ENCODE measurements around the gene ZNF385B.
"Not testable (repeated sequence)": the region's sequence is repeated elsewhere in the genome, so short reads cannot be mapped to it uniquely, and the experiment has no call there.

The ZNF385B gene

GRCh38 chr2:179470992-179471391 is 390.4 kb downstream of the ZNF385B start:
- Mint-ChIP-seq H3K4me3 (no peak overlapping the region), H3K9me3 (no peaks in the 10 kb centered on the region), H3K27me3 (ENCODE audit: low read depth) (peaks cover 4% of the 10 kb centered on the region), H3K4me1 (no peaks in the 10 kb centered on the region), H3K27ac (no peak overlapping the region), H3K36me3 (ENCODE audit: low read depth) (no peaks in the 10 kb centered on the region)
- TF ChIP-seq CTCF (IDR thresholded peaks at IDR 0.05; ENCODE audit: unreplicated experiment in 3 of 3): no peak

GRCh38 chr2:179470089-179470488 is 391.3 kb downstream of the ZNF385B start:
- Mint-ChIP-seq H3K27ac (no peak overlapping the region), H3K9me3 (peaks cover 5% of the 10 kb centered on the region), H3K36me3 (ENCODE audit: low read depth) (peaks cover 5% of the 10 kb centered on the region), H3K27me3 (ENCODE audit: low read depth) (peaks cover 4% of the 10 kb centered on the region), H3K4me1 (no peaks in the 10 kb centered on the region), H3K4me3 (no peak overlapping the region)
- no peak for TF ChIP-seq CTCF (IDR thresholded peaks at IDR 0.05; ENCODE audit: unreplicated experiment in 3 of 3)

- TF ChIP-seq CTCF (IDR thresholded peaks at IDR 0.05; ENCODE audit: unreplicated experiment in 3 of 3): no peak
- H3K4me3 Mint-ChIP-seq: no peak overlapping the region
- peaks cover 4% of the 10 kb centered on the region for H3K27me3 Mint-ChIP-seq (ENCODE audit: low read depth)
- H3K36me3 Mint-ChIP-seq (ENCODE audit: low read depth): peaks cover 11% of the 10 kb centered on the region
- H3K4me1 Mint-ChIP-seq: no peaks in the 10 kb centered on the region
- H3K9me3 Mint-ChIP-seq: peaks cover 16% of the 10 kb centered on the region
- no peak overlapping the region for H3K27ac Mint-ChIP-seq
Observed at GRCh38 chr2:179467960-179468359, 393.5 kb downstream of the ZNF385B start.

- TF ChIP-seq CTCF (IDR thresholded peaks at IDR 0.05; ENCODE audit: unreplicated experiment in 3 of 3): no peak
- peaks cover 11% of the 10 kb centered on the region for H3K36me3 Mint-ChIP-seq (ENCODE audit: low read depth)
- H3K4me1 Mint-ChIP-seq: no peaks in the 10 kb centered on the region
- no peak overlapping the region for H3K4me3 Mint-ChIP-seq
- peaks cover 4% of the 10 kb centered on the region for H3K27me3 Mint-ChIP-seq (ENCODE audit: low read depth)
- H3K9me3 Mint-ChIP-seq: peaks cover 16% of the 10 kb centered on the region
- H3K27ac Mint-ChIP-seq: no peak overlapping the region
Observed at GRCh38 chr2:179467111-179467510, 394.3 kb downstream of the ZNF385B start.

- H3K9me3 Mint-ChIP-seq: peaks cover 26% of the 10 kb centered on the region
- H3K36me3 Mint-ChIP-seq (ENCODE audit: low read depth): peaks cover 11% of the 10 kb centered on the region
- H3K4me1 Mint-ChIP-seq: no peaks in the 10 kb centered on the region
- no peak for TF ChIP-seq CTCF (IDR thresholded peaks at IDR 0.05; ENCODE audit: unreplicated experiment in 3 of 3)
- no peak overlapping the region for H3K27ac Mint-ChIP-seq
- no peak overlapping the region for H3K4me3 Mint-ChIP-seq
- no peaks in the 10 kb centered on the region for H3K27me3 Mint-ChIP-seq (ENCODE audit: low read depth)
Observed at GRCh38 chr2:179461420-179461819, 400.0 kb downstream of the ZNF385B start.

GRCh38 chr2:179460181-179460929 is 401.1 kb downstream of the ZNF385B start:
- H3K27ac Mint-ChIP-seq: no peak overlapping the region
- H3K4me3 Mint-ChIP-seq: no peak overlapping the region
- TF ChIP-seq CTCF (IDR thresholded peaks at IDR 0.05; ENCODE audit: unreplicated experiment in 3 of 3): no peak
- H3K27me3 Mint-ChIP-seq (ENCODE audit: low read depth): no peaks in the 10 kb centered on the region
- peaks cover 9% of the 10 kb centered on the region for H3K36me3 Mint-ChIP-seq (ENCODE audit: low read depth)
- peaks cover 23% of the 10 kb centered on the region for H3K9me3 Mint-ChIP-seq
- H3K4me1 Mint-ChIP-seq: no peaks in the 10 kb centered on the region

GRCh38 chr2:179458113-179458512 is 403.3 kb downstream of the ZNF385B start:
- not testable (repeated sequence) for H3K27me3 Mint-ChIP-seq (ENCODE audit: low read depth); H3K36me3 Mint-ChIP-seq (ENCODE audit: low read depth); H3K4me1 Mint-ChIP-seq; H3K27ac Mint-ChIP-seq; H3K4me3 Mint-ChIP-seq
- H3K9me3 Mint-ChIP-seq: peaks cover 10% of the 10 kb centered on the region
